ENCODE data around the gene NCOR2.

DNA sequence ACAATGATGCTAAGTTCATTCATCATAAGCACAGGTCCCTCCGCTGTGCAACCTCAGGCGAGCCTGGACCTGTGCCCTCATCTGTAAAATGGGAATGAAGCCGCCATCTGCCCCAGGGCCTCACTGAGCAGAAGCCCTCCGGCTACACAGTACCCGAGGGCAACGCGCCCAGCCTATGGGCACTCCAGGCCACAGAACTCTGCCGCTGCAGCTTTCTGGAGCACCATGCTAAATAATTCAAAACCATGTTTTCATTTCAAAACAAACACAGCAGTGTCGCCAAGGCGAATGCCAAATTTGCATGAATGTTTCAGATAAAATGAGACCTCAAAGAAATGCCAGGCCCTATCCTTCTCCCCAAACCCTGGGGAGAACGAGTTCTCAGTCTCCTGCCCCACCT is 4.0 kb downstream of the NCOR2 start:
- no peak for TF ChIP-seq CTCF (IDR thresholded peaks at IDR 0.05)
- TF ChIP-seq POLR2A (IDR thresholded peaks at IDR 0.05), result no peak
- no peak for TF ChIP-seq EP300 (IDR thresholded peaks at IDR 0.05)

Data from tibial nerve (tissue), 4 donors.